HepG2 (cell line): Measurements from ENCODE around the gene SEPHS1. TPM values are rescaled to one million over a fixed set of nuclear protein-coding genes. Genes with fewer than 3 reads are reported as not detected.

Experiments
- DMAP1 ChIP-seq: IDR thresholded peaks from 2 replicates; pipeline ENCODE4 v1.6.1; 2016
- E2F1 ChIP-seq: sonication (generic); formaldehyde crosslinking; IDR thresholded peaks from 2 replicates; pipeline ENCODE4 v1.5.0; 2020; ENCODE audit warnings: missing genetic modification reagents
- FUBP1 ChIP-seq: sonication (generic); formaldehyde crosslinking; IDR thresholded peaks from 2 replicates; pipeline ENCODE4 v1.5.1; 2020; ENCODE audit warnings: missing genetic modification reagents, mild to moderate bottlenecking, borderline replicate concordance
- ZFP1 ChIP-seq: IDR thresholded peaks from 2 replicates; pipeline ENCODE4 v1.6.1; 2016
- ZFP62 ChIP-seq: sonication (generic); formaldehyde crosslinking; IDR thresholded peaks from 2 replicates; pipeline ENCODE4 v1.4.0; 2020; ENCODE audit warnings: missing genetic modification reagents
- ZFY ChIP-seq: sonication (generic); formaldehyde crosslinking; IDR thresholded peaks from 2 replicates; pipeline ENCODE4 v1.4.0; 2020; ENCODE audit warnings: missing genetic modification reagents
- ZNF343 ChIP-seq: sonication (generic); formaldehyde crosslinking; IDR thresholded peaks from 2 replicates; pipeline ENCODE4 v1.4.0; 2020; ENCODE audit warnings: mild to moderate bottlenecking, missing genetic modification reagents
- ZNF567 ChIP-seq: sonication (generic); formaldehyde crosslinking; IDR thresholded peaks from 2 replicates; pipeline ENCODE4 v1.8.1; 2023; ENCODE audit warnings: mild to moderate bottlenecking, missing genetic modification reagents, borderline replicate concordance
- ZNF672 ChIP-seq: sonication (generic); formaldehyde crosslinking; IDR thresholded peaks from 2 replicates; pipeline ENCODE4 v1.8.1; 2022; ENCODE audit warnings: missing genetic modification reagents
- polyA plus RNA-seq, 8 experiments: library from polyadenylated mRNA; depleted of rRNA in 3 of 8; stranded (reverse) in 7 of 8; unstranded in 1 of 8; fragments of >200 nt; fragmentation: Illumina TruSeq in 4 of 8; extraction: Trizol in 4 of 8; gene quantifications; 2 replicates each; pipeline versions ENCODE4 v1.2.1 to v1.2.3, GENCODE V29; 2011 to 2016; ENCODE audit warnings: low read depth in 4 of 8, missing spikeins in 1 of 8, mixed read lengths in 1 of 8; ENCODE audit not compliant: insufficient read depth in 1 of 8
- total RNA-seq, 5 experiments: library from RNA; depleted of rRNA; stranded (reverse); fragments of >200 nt; fragmentation: Illumina TruSeq; extraction: Trizol; gene quantifications; 2 replicates each; pipeline ENCODE4 v1.2.3, GENCODE V29; 2016; ENCODE audit warnings: low read depth in 1 of 5
- TF ChIP-seq, protein P1 (sequence below): sonication (generic); formaldehyde crosslinking; IDR thresholded peaks from 2 replicates; pipeline ENCODE4 v1.4.0; 2020; ENCODE audit warnings: low read depth, missing genetic modification reagents
- TF ChIP-seq, protein P2 (sequence below): IDR thresholded peaks from 2 replicates; pipeline ENCODE4 v1.6.1; 2012; ENCODE audit warnings: low read depth, low read length, improper control_type of control experiment

The SEPHS1 gene
- total and polyA plus RNA-seq, 2 of the 13 experiments (the other 11 are each of a cell fraction or from before 2014, with no cell fraction given), result 57.8 to 61.5 TPM

GRCh38 chr10:13299437-13300287 is 48.4 kb downstream of the SEPHS1 start, which contains the start of gene PHYH (continued):
- TF ChIP-seq, protein P1, sequence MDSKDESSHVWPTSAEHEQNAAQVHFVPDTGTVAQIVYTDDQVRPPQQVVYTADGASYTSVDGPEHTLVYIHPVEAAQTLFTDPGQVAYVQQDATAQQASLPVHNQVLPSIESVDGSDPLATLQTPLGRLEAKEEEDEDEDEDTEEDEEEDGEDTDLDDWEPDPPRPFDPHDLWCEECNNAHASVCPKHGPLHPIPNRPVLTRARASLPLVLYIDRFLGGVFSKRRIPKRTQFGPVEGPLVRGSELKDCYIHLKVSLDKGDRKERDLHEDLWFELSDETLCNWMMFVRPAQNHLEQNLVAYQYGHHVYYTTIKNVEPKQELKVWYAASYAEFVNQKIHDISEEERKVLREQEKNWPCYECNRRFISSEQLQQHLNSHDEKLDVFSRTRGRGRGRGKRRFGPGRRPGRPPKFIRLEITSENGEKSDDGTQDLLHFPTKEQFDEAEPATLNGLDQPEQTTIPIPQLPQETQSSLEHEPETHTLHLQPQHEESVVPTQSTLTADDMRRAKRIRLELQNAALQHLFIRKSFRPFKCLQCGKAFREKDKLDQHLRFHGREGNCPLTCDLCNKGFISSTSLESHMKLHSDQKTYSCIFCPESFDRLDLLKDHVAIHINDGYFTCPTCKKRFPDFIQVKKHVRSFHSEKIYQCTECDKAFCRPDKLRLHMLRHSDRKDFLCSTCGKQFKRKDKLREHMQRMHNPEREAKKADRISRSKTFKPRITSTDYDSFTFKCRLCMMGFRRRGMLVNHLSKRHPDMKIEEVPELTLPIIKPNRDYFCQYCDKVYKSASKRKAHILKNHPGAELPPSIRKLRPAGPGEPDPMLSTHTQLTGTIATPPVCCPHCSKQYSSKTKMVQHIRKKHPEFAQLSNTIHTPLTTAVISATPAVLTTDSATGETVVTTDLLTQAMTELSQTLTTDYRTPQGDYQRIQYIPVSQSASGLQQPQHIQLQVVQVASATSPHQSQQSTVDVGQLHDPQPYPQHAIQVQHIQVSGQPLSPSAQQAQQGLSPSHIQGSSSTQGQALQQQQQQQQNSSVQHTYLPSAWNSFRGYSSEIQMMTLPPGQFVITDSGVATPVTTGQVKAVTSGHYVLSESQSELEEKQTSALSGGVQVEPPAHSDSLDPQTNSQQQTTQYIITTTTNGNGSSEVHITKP (CRISPR knock-in tag), result no peak
- TF ChIP-seq FUBP1 (CRISPR knock-in tag), result no peak
- TF ChIP-seq, protein P2, sequence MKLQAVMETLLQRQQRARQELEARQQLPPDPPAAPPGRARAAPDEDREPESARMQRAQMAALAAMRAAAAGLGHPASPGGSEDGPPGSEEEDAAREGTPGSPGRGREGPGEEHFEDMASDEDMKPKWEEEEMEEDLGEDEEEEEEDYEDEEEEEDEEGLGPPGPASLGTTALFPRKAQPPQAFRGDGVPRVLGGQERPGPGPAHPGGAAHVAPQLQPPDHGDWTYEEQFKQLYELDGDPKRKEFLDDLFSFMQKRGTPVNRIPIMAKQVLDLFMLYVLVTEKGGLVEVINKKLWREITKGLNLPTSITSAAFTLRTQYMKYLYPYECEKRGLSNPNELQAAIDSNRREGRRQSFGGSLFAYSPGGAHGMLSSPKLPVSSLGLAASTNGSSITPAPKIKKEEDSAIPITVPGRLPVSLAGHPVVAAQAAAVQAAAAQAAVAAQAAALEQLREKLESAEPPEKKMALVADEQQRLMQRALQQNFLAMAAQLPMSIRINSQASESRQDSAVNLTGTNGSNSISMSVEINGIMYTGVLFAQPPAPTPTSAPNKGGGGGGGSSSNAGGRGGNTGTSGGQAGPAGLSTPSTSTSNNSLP, result no peak
- TF ChIP-seq ZNF343 (CRISPR knock-in tag), result no peak; the same call in 1 of the 2 replicates
- peak; percentile 59; the same call in 1 of the 2 replicates for TF ChIP-seq DMAP1
- TF ChIP-seq ZFP1 (CRISPR knock-in tag), result no peak
- no peak for TF ChIP-seq ZNF567
- TF ChIP-seq ZFY (CRISPR knock-in tag), result peak; percentile 80
- no peak for TF ChIP-seq ZNF672 (CRISPR knock-in tag)
- no peak for TF ChIP-seq ZFP62 (CRISPR knock-in tag)
- no peak; the same call in 1 of the 2 replicates for TF ChIP-seq E2F1 (CRISPR knock-in tag)
